ENCODE measurements around the gene HYAL3. TPM values are rescaled to one million over a fixed set of nuclear protein-coding genes. Genes with fewer than 3 reads are reported as not detected.

HYAL3 gene
- total and polyA plus RNA-seq, 2 of the 13 experiments (the other 11 are each of a cell fraction or from before 2014, with no cell fraction given), result 5.5 to 10.4 TPM

DNA sequence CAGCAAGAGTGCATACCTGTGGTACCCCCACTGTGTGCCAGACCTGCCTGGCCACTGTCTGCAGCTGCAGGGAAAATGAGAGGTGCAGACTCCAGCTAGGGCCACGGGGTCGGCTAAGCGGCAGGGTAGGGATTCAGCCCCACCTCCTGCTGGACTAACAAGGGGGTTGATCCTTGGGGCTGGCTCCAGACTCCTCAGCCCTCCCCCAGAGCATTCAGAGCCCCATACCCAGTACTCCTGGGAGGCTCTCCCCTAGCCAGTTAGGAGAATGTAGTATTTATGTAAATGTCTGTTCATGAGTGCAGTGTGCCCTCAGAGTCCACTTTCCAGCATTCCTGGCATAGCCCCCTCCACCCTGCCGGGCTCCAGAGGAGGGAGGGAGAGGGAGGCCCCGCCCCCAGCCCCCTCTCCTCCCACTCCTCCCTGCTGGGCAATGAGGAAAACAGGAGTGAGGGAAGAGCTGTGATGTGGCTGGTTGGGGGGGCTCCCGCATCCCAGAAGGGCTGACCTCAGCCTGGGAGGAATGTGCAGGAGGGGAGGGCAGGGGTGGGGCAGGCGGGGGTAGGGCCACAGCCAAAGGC lies 34.7 kb downstream of the HYAL3 start (continued):
- TF ChIP-seq IRX3 (CRISPR knock-in tag; IDR thresholded peaks at IDR 0.05; ENCODE audit: borderline replicate concordance, low read depth) (no peak), KLF15 (CRISPR knock-in tag; IDR thresholded peaks at IDR 0.05; ENCODE audit: borderline replicate concordance) (no peak), ZNF484 (CRISPR knock-in tag; IDR thresholded peaks at IDR 0.05; ENCODE audit: borderline replicate concordance, low read depth) (no peak), ERF (CRISPR knock-in tag; IDR thresholded peaks at IDR 0.05) (no peak), ZNF75D (CRISPR knock-in tag; IDR thresholded peaks at IDR 0.05; ENCODE audit: borderline replicate concordance) (no peak), ZNF350 (CRISPR knock-in tag; IDR thresholded peaks at IDR 0.05; ENCODE audit: borderline replicate concordance, low read depth) (no peak), ZNF562 (CRISPR knock-in tag; IDR thresholded peaks at IDR 0.05; ENCODE audit: borderline replicate concordance) (no peak), CREB1 (IDR thresholded peaks at IDR 0.05) (peak; percentile 31; the same call in 1 of the 2 replicates), CREB1 (CRISPR knock-in tag; IDR thresholded peaks at IDR 0.05) (no peak), ZNF263 (CRISPR knock-in tag; IDR thresholded peaks at IDR 0.05) (peak; percentile 68), FOXO1 (CRISPR knock-in tag; IDR thresholded peaks at IDR 0.05) (no peak), NKX3-1 (CRISPR knock-in tag; IDR thresholded peaks at IDR 0.05) (no peak)
- TF ChIP-seq, protein P1, sequence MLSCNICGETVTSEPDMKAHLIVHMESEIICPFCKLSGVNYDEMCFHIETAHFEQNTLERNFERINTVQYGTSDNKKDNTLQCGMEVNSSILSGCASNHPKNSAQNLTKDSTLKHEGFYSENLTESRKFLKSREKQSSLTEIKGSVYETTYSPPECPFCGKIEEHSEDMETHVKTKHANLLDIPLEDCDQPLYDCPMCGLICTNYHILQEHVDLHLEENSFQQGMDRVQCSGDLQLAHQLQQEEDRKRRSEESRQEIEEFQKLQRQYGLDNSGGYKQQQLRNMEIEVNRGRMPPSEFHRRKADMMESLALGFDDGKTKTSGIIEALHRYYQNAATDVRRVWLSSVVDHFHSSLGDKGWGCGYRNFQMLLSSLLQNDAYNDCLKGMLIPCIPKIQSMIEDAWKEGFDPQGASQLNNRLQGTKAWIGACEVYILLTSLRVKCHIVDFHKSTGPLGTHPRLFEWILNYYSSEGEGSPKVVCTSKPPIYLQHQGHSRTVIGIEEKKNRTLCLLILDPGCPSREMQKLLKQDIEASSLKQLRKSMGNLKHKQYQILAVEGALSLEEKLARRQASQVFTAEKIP (CRISPR knock-in tag; IDR thresholded peaks at IDR 0.05; ENCODE audit: borderline replicate concordance), result no peak
- TF ChIP-seq, protein P2, sequence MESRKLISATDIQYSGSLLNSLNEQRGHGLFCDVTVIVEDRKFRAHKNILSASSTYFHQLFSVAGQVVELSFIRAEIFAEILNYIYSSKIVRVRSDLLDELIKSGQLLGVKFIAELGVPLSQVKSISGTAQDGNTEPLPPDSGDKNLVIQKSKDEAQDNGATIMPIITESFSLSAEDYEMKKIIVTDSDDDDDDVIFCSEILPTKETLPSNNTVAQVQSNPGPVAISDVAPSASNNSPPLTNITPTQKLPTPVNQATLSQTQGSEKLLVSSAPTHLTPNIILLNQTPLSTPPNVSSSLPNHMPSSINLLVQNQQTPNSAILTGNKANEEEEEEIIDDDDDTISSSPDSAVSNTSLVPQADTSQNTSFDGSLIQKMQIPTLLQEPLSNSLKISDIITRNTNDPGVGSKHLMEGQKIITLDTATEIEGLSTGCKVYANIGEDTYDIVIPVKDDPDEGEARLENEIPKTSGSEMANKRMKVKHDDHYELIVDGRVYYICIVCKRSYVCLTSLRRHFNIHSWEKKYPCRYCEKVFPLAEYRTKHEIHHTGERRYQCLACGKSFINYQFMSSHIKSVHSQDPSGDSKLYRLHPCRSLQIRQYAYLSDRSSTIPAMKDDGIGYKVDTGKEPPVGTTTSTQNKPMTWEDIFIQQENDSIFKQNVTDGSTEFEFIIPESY (CRISPR knock-in tag; IDR thresholded peaks at IDR 0.05), result no peak
- TF ChIP-seq, protein P3, sequence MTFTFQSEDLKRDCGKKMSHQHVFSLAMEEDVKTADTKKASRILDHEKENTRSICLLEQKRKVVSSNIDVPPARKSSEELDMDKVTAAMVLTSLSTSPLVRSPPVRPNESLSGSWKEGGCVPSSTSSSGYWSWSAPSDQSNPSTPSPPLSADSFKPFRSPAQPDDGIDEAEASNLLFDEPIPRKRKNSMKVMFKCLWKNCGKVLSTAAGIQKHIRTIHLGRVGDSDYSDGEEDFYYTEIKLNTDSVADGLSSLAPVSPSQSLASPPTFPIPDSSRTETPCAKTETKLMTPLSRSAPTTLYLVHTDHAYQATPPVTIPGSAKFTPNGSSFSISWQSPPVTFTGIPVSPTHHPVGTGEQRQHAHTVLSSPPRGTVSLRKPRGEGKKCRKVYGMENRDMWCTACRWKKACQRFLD (CRISPR knock-in tag; IDR thresholded peaks at IDR 0.05; ENCODE audit: borderline replicate concordance), result no peak
